Measurements from ENCODE around the gene SERPINB12.

DNA sequence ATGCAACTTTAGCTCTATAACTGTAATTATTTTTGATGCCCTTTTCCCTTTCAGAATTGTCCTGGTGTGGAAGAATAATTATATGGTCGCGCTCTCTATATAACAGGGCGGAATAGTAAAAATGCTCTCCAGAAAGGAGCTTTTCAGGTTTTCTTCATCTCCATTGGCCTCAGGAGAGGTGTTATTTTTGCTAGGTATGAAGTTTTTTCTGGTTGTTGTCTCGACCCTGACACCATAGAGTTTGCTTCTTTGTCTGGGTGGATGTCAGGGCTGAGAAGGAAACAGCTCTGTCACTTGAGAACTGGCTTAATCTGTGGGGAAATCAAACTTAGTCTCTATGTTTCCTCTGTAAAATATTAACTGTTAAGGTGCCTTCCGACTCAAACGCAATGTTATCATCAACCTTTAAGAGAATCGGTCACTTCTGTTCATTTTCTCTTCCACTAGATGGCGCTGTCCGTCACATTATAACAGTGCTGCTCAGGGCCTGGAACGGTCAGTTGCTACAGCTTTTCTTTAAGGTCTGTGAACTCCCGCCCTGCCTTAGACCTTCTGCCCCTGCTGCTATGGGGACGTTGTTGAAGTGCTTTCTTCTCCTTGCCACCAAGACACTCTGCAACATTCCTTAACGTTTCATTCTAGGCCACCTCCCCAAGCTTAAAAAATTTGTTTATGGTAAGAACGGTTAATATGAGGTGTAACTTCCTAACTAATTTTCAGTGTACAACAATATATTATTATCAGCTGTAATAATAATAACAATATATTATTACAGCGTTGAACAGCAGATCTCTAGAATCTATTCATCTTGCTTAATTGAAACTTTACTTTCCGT, 23.8 kb upstream of the SERPINB12 start:
- TF ChIP-seq, protein P1, sequence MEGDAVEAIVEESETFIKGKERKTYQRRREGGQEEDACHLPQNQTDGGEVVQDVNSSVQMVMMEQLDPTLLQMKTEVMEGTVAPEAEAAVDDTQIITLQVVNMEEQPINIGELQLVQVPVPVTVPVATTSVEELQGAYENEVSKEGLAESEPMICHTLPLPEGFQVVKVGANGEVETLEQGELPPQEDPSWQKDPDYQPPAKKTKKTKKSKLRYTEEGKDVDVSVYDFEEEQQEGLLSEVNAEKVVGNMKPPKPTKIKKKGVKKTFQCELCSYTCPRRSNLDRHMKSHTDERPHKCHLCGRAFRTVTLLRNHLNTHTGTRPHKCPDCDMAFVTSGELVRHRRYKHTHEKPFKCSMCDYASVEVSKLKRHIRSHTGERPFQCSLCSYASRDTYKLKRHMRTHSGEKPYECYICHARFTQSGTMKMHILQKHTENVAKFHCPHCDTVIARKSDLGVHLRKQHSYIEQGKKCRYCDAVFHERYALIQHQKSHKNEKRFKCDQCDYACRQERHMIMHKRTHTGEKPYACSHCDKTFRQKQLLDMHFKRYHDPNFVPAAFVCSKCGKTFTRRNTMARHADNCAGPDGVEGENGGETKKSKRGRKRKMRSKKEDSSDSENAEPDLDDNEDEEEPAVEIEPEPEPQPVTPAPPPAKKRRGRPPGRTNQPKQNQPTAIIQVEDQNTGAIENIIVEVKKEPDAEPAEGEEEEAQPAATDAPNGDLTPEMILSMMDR (IDR thresholded peaks at IDR 0.05), result peak; percentile 53 to 92 (median 82)
- no peak for TF ChIP-seq POLR2A (IDR thresholded peaks at IDR 0.05)
